GM23338 (cell line): ENCODE measurements around the gene CCND1. TPM values are rescaled to one million over a fixed set of nuclear protein-coding genes. Genes with fewer than 3 reads are reported as not detected.

ENCODE experiments used
- ATAC-seq: fragments of 200-7000 bp; cut with Tn5 transposase; 3 replicates; pipeline ENCODE4 v1.9.1; 2020
- DNase-seq: peaks from one replicate; pipeline ENCODE4 v3.0.0-alpha.2; 2015; ENCODE audit warnings: low spot score
- H2AFZ ChIP-seq: fragments of 200-600 bp; sonication (generic); 2 replicates; pipeline ENCODE4 v1.8.0; 2016; ENCODE audit warnings: antibody characterized with exemption, mild to moderate bottlenecking, moderate library complexity
- H3F3A ChIP-seq: fragments of 200-600 bp; sonication (generic); replicated peaks from 2 replicates; pipeline ENCODE4 v1.8.0; 2017; ENCODE audit warnings: antibody characterized with exemption, mixed run types, low read depth
- H3K27ac ChIP-seq: fragments of 200-600 bp; sonication (generic); 2 replicates; pipeline ENCODE4 v1.6.1; 2016; ENCODE audit warnings: low read depth
- H3K27me3 ChIP-seq: fragments of 200-600 bp; sonication (generic); 2 replicates; pipeline ENCODE4 v1.8.0; 2016; ENCODE audit warnings: mild to moderate bottlenecking, mixed run types, moderate library complexity; ENCODE audit not compliant: insufficient read depth
- H3K36me3 ChIP-seq: fragments of 200-600 bp; sonication (generic); 2 replicates; pipeline ENCODE4 v1.8.0; 2016; ENCODE audit warnings: mild to moderate bottlenecking; ENCODE audit not compliant: insufficient read depth
- H3K4me1 ChIP-seq: fragments of 200-600 bp; sonication (generic); 2 replicates; pipeline ENCODE4 v1.8.0; 2016; ENCODE audit warnings: mild to moderate bottlenecking, moderate library complexity; ENCODE audit not compliant: insufficient read depth
- H3K4me2 ChIP-seq: fragments of 200-600 bp; sonication (generic); 2 replicates; pipeline ENCODE4 v1.7.1; 2017; ENCODE audit warnings: mixed run types
- H3K4me3 ChIP-seq: fragments of 200-600 bp; sonication (generic); 2 replicates; pipeline ENCODE4 v1.6.1; 2016; ENCODE audit warnings: mixed run types
- H3K79me2 ChIP-seq: fragments of 200-600 bp; sonication (generic); replicated peaks from 2 replicates; pipeline ENCODE4 v1.8.0; 2017; ENCODE audit warnings: mild to moderate bottlenecking; ENCODE audit not compliant: insufficient read depth
- H3K9me2 ChIP-seq: fragments of 200-600 bp; sonication (generic); 2 replicates; pipeline ENCODE4 v1.8.0; 2017; ENCODE audit not compliant: insufficient read depth
- H4K20me1 ChIP-seq: fragments of 200-600 bp; sonication (generic); replicated peaks from 2 replicates; pipeline ENCODE4 v1.8.0; 2017; ENCODE audit warnings: mild to moderate bottlenecking; ENCODE audit not compliant: insufficient read depth
- H3K27ac Mint-ChIP-seq: 2 replicates; pipeline ENCODE4 v1.8.0; 2020; ENCODE audit warnings: inconsistent platforms, mild to moderate bottlenecking, moderate library complexity, mixed read lengths
- H3K27me3 Mint-ChIP-seq: 3 replicates; pipeline ENCODE4 v1.8.0; 2022; ENCODE audit warnings: low read depth, mild to moderate bottlenecking, moderate library complexity, mixed read lengths, inconsistent platforms; ENCODE audit not compliant: insufficient read depth, poor library complexity
- H3K36me3 Mint-ChIP-seq: 3 replicates; pipeline ENCODE4 v1.8.0; 2021; ENCODE audit warnings: low read depth, mild to moderate bottlenecking, inconsistent platforms, moderate library complexity, mixed read lengths
- H3K4me1 Mint-ChIP-seq: 3 replicates; pipeline ENCODE4 v1.8.0; 2020; ENCODE audit warnings: mild to moderate bottlenecking, inconsistent platforms, mixed read lengths
- H3K4me3 Mint-ChIP-seq: 3 replicates; pipeline ENCODE4 v1.8.0; 2021; ENCODE audit warnings: moderate library complexity, mild to moderate bottlenecking, inconsistent platforms, mixed read lengths
- H3K9me3 Mint-ChIP-seq: 3 replicates; pipeline ENCODE4 v1.8.0; 2020; ENCODE audit warnings: moderate library complexity, mild to moderate bottlenecking, inconsistent platforms, mixed read lengths
- CREB1 ChIP-seq: fragments of 250-450 bp; sonication (Bioruptor Pico); IDR thresholded peaks from 2 replicates; pipeline ENCODE4 v1.5.0; 2020; ENCODE audit warnings: low read depth, mild to moderate bottlenecking, moderate library complexity
- CTCF ChIP-seq, 2 experiments: fragments of 200-600 bp in 1 of 2; sonication (generic) in 1 of 2; conservative IDR thresholded peaks; 2 replicates each; pipeline versions ENCODE4 v1.5.1 to v1.6.1; 2016 to 2017; ENCODE audit warnings: antibody characterized with exemption in 2 of 2, low read depth in 2 of 2, mild to moderate bottlenecking in 2 of 2, moderate library complexity in 1 of 2
- ETS1 ChIP-seq: IDR thresholded peaks from 2 replicates; pipeline ENCODE4 v1.6.1; 2016; ENCODE audit warnings: antibody characterized with exemption
- EZH2 ChIP-seq: fragments of 200-600 bp; sonication (generic); IDR thresholded peaks from one replicate; pipeline ENCODE4 v1.8.0; 2017; ENCODE audit warnings: antibody characterized with exemption, mild to moderate bottlenecking, low read depth; ENCODE audit not compliant: unreplicated experiment
- EZH2phosphoT487 ChIP-seq: fragments of 200-600 bp; sonication (generic); IDR thresholded peaks from one replicate; pipeline ENCODE4 v1.8.1; 2018; ENCODE audit warnings: antibody characterized with exemption; ENCODE audit not compliant: unreplicated experiment
- JUNB ChIP-seq: IDR thresholded peaks from one replicate; pipeline ENCODE4 v1.6.1; 2016; ENCODE audit warnings: antibody characterized with exemption; ENCODE audit not compliant: unreplicated experiment
- NANOG ChIP-seq: IDR thresholded peaks from 2 replicates; pipeline ENCODE4 v1.6.1; 2016; ENCODE audit warnings: antibody characterized with exemption, borderline replicate concordance
- POLR2AphosphoS5 ChIP-seq: IDR thresholded peaks from 2 replicates; pipeline ENCODE4 v1.6.1; 2016; ENCODE audit warnings: antibody characterized with exemption, low read depth
- REST ChIP-seq: IDR thresholded peaks from one replicate; pipeline ENCODE4 v1.6.1; 2018; ENCODE audit warnings: antibody characterized with exemption; ENCODE audit not compliant: unreplicated experiment
- STAT1 ChIP-seq: IDR thresholded peaks from one replicate; pipeline ENCODE4 v1.6.1; 2016; ENCODE audit warnings: antibody characterized with exemption; ENCODE audit not compliant: unreplicated experiment
- ZNF114 ChIP-seq: fragments of 250-450 bp; sonication (Bioruptor Pico); IDR thresholded peaks from 2 replicates; pipeline ENCODE4 v1.5.0; 2020; ENCODE audit warnings: mild to moderate bottlenecking, moderate library complexity
- ZNF331 ChIP-seq: fragments of 250-450 bp; sonication (Bioruptor Pico); IDR thresholded peaks from 2 replicates; pipeline ENCODE4 v1.5.0; 2020; ENCODE audit warnings: low read depth, mild to moderate bottlenecking, moderate library complexity
- ZNF462 ChIP-seq: fragments of 250-450 bp; sonication (Bioruptor Pico); IDR thresholded peaks from 2 replicates; pipeline ENCODE4 v1.5.0; 2020; ENCODE audit warnings: mild to moderate bottlenecking, moderate library complexity
- polyA plus RNA-seq: library from polyadenylated mRNA; unstranded; fragments of >200 nt; fragmentation: Nextera tagmentation; extraction: Ambion mirVana; gene quantifications from 2 replicates; pipeline ENCODE4 v1.2.1, GENCODE V29; 2016
- total RNA-seq: library from RNA; depleted of rRNA; stranded (reverse); fragments of >200 nt; shearing (Covaris generic); gene quantifications from 2 replicates; pipeline ENCODE4 v1.2.3, GENCODE V29; 2014

CCND1 gene
- total and polyA plus RNA-seq, 2 experiments from 2014 or later = 109 to 183 TPM

GRCh38 chr11:69615545-69616278, 25.2 kb upstream of the CCND1 start:
- no peak overlapping the region for H3K27ac Mint-ChIP-seq
- Histone ChIP-seq H3K9me2 (no peaks in the 10 kb centered on the region), H2AFZ (peak overlapping the region; percentile 18; the same call in 1 of the 2 replicates), H3K4me1 (peaks cover 8% of the 10 kb centered on the region), H3K36me3 (no peaks in the 10 kb centered on the region), H3F3A (no peaks in the 10 kb centered on the region), H3K4me3 (no peak overlapping the region), H3K4me2 (no peak overlapping the region), H3K79me2 (no peaks in the 10 kb centered on the region), H3K27me3 (no peaks in the 10 kb centered on the region), H3K27ac (no peak overlapping the region), H4K20me1 (no peaks in the 10 kb centered on the region)
- DNase-seq = peak; percentile 14
- peaks cover 4% of the 10 kb centered on the region; the same call in 1 of the 3 replicates for H3K9me3 Mint-ChIP-seq
- TF ChIP-seq CTCF (conservative IDR thresholded peaks at IDR 0.05; ENCODE audit: low read depth in 2 of 2) (no peak), REST (no peak), CREB1 (CRISPR knock-in tag) (no peak), ZNF331 (CRISPR knock-in tag) (no peak), JUNB (no peak), EZH2 (no peak), ETS1 (no peak), ZNF462 (CRISPR knock-in tag) (no peak), NANOG (no peak), ZNF114 (CRISPR knock-in tag) (no peak), POLR2AphosphoS5 (no peak), EZH2phosphoT487 (no peak), STAT1 (no peak)
- peaks cover 1% of the 10 kb centered on the region for H3K27me3 Mint-ChIP-seq
- ATAC-seq = peak; percentile 70
- peaks cover 2% of the 10 kb centered on the region; the same call in 1 of the 3 replicates for H3K36me3 Mint-ChIP-seq
- H3K4me3 Mint-ChIP-seq = no peak overlapping the region
- H3K4me1 Mint-ChIP-seq = peaks cover 19% of the 10 kb centered on the region
